IMR-90 (cell line): ENCODE measurements around the gene NCAM1. TPM values are rescaled to one million over a fixed set of nuclear protein-coding genes. Genes with fewer than 3 reads are reported as not detected.

Experiments used
- ATAC-seq: fragments of 200-7000 bp; cut with Tn5 transposase; 2 replicates; pipeline ENCODE4 v1.9.1; 2020; ENCODE audit warnings: low read depth, mild to moderate bottlenecking, moderate library complexity
- BruUV-seq: library from RNA; stranded (reverse); fragments of 400-500 nt; replicated peaks from 2 replicates; lab custom pipeline; 2021; lab: Mats Ljungman, UMichigan
- CTCF ChIA-PET: fragments of 300-600 bp; formaldehyde crosslinking; extraction: SDS; loops from one replicate; lab custom pipeline; 2021; ENCODE audit warnings: antibody characterized with exemption; lab: Yijun Ruan, JAX
- POLR2A ChIA-PET: fragments of 300-600 bp; sonication (Branson Sonifier 250); formaldehyde crosslinking; loops from one replicate; lab custom pipeline; 2022; ENCODE audit warnings: antibody characterized with exemption; ENCODE audit not compliant: unreplicated experiment; lab: Charles Lee
- DNase-seq: peaks from one replicate; pipeline ENCODE4 v3.0.0; 2013
- H2AFZ ChIP-seq: replicated peaks from 2 replicates; pipeline ENCODE3; 2013; ENCODE audit warnings: low read length, mild to moderate bottlenecking; ENCODE audit not compliant: poor library complexity
- H2AK5ac ChIP-seq: 2 replicates; pipeline ENCODE4 v1.6.1; 2013; ENCODE audit warnings: low read depth, low read length, inconsistent platforms
- H2AK9ac ChIP-seq: replicated peaks from 2 replicates; pipeline ENCODE3; 2013; ENCODE audit warnings: mild to moderate bottlenecking, low read depth, low read length, moderate library complexity; ENCODE audit not compliant: poor library complexity
- H2BK120ac ChIP-seq: 2 replicates; pipeline ENCODE4 v1.6.1; 2013; ENCODE audit warnings: low read depth, low read length, inconsistent platforms
- H2BK15ac ChIP-seq: 3 replicates; pipeline ENCODE4 v1.6.1; 2013; ENCODE audit warnings: low read depth, low read length, inconsistent platforms
- H2BK20ac ChIP-seq: 2 replicates; pipeline ENCODE4 v1.6.1; 2013; ENCODE audit warnings: low read depth, mild to moderate bottlenecking, inconsistent platforms, low read length, moderate library complexity
- H2BK5ac ChIP-seq: 2 replicates; pipeline ENCODE4 v1.6.1; 2013; ENCODE audit warnings: mild to moderate bottlenecking, low read depth, low read length, inconsistent platforms; ENCODE audit not compliant: poor library complexity, severe bottlenecking
- H3K14ac ChIP-seq: replicated peaks from 2 replicates; pipeline ENCODE4 v1.6.1; 2013; ENCODE audit warnings: low read depth, low read length, inconsistent platforms
- H3K18ac ChIP-seq: 2 replicates; pipeline ENCODE4 v1.6.1; 2013; ENCODE audit warnings: low read depth, low read length, control low read depth
- H3K23ac ChIP-seq: 2 replicates; pipeline ENCODE4 v1.6.1; 2013; ENCODE audit warnings: low read depth, low read length, inconsistent platforms
- H3K27ac ChIP-seq: 2 replicates; pipeline ENCODE4 v1.5.1; 2013; ENCODE audit warnings: mild to moderate bottlenecking, control low read depth, low read length; ENCODE audit not compliant: insufficient read depth
- H3K27me3 ChIP-seq: 2 replicates; pipeline ENCODE4 v1.6.1; 2013; ENCODE audit warnings: low read length; ENCODE audit not compliant: control insufficient read depth, insufficient read depth
- H3K36me3 ChIP-seq: 2 replicates; pipeline ENCODE4 v1.6.1; 2013; ENCODE audit warnings: low read length, mixed read lengths; ENCODE audit not compliant: control insufficient read depth, insufficient read depth
- H3K4ac ChIP-seq: 2 replicates; pipeline ENCODE4 v1.6.1; 2013; ENCODE audit warnings: low read depth, low read length, inconsistent platforms
- H3K4me1 ChIP-seq: 2 replicates; pipeline ENCODE4 v1.6.1; 2013; ENCODE audit warnings: low read length, mixed read lengths; ENCODE audit not compliant: control insufficient read depth, insufficient read depth
- H3K4me2 ChIP-seq: 2 replicates; pipeline ENCODE4 v1.6.1; 2013; ENCODE audit warnings: low read depth, mild to moderate bottlenecking, control low read depth, low read length, moderate library complexity
- H3K4me3 ChIP-seq: 2 replicates; pipeline ENCODE4 v1.5.1; 2013; ENCODE audit warnings: low read depth, mild to moderate bottlenecking, control low read depth, low read length, moderate library complexity; ENCODE audit not compliant: insufficient read depth
- H3K56ac ChIP-seq: 2 replicates; pipeline ENCODE4 v1.6.1; 2013; ENCODE audit warnings: low read length, inconsistent platforms; ENCODE audit not compliant: insufficient read depth; ENCODE audit errors: extremely low read depth
- H3K79me1 ChIP-seq, 2 experiments: 2 replicates each; pipeline ENCODE4 v1.6.1; 2013; ENCODE audit warnings: low read length in 2 of 2, inconsistent platforms in 1 of 2, low read depth in 1 of 2
- H3K9ac ChIP-seq: 2 replicates; pipeline ENCODE4 v1.6.1; 2013; ENCODE audit warnings: low read depth, low read length, control low read depth
- H3K9me1 ChIP-seq: 2 replicates; pipeline ENCODE4 v1.6.1; 2013; ENCODE audit warnings: low read length, inconsistent platforms; ENCODE audit not compliant: insufficient read depth
- H3K9me3 ChIP-seq: 2 replicates; pipeline ENCODE4 v1.6.1; 2013; ENCODE audit warnings: low read length; ENCODE audit not compliant: control insufficient read depth, insufficient read depth
- H4K20me1 ChIP-seq: 2 replicates; pipeline ENCODE4 v1.6.1; 2013; ENCODE audit warnings: low read length, inconsistent platforms; ENCODE audit not compliant: insufficient read depth
- H4K5ac ChIP-seq: 2 replicates; pipeline ENCODE4 v1.6.1; 2013; ENCODE audit warnings: mild to moderate bottlenecking, low read depth, low read length, control low read depth
- H4K8ac ChIP-seq, 2 experiments: 2 replicates each; pipeline ENCODE4 v1.6.1; 2013; ENCODE audit warnings: low read depth in 2 of 2, low read length in 2 of 2, control low read depth in 1 of 2, inconsistent platforms in 1 of 2
- H4K91ac ChIP-seq: 2 replicates; pipeline ENCODE4 v1.6.1; 2013; ENCODE audit warnings: low read depth, low read length, inconsistent platforms; ENCODE audit not compliant: insufficient read depth
- BHLHE40 ChIP-seq: fragments of 150-350 bp; IDR thresholded peaks from 2 replicates; pipeline ENCODE4 v1.6.1; 2016; ENCODE audit warnings: mild to moderate bottlenecking, low read depth, low read length
- CEBPB ChIP-seq: IDR thresholded peaks from 2 replicates; pipeline ENCODE4 v1.6.1; 2012; ENCODE audit warnings: low read depth, low read length, improper control_type of control experiment
- CHD1 ChIP-seq: IDR thresholded peaks from 2 replicates; pipeline ENCODE4 v1.6.1; 2012; ENCODE audit warnings: low read depth, low read length, improper control_type of control experiment
- CTCF ChIP-seq: conservative IDR thresholded peaks from 2 replicates; pipeline ENCODE4 v1.5.1; 2012; ENCODE audit warnings: mild to moderate bottlenecking, low read depth, low read length, improper control_type of control experiment
- ELK1 ChIP-seq: fragments of 150-350 bp; IDR thresholded peaks from 2 replicates; pipeline ENCODE4 v1.6.1; 2016; ENCODE audit warnings: low read depth, mild to moderate bottlenecking, low read length, moderate library complexity, borderline replicate concordance
- FOS ChIP-seq: fragments of 150-350 bp; IDR thresholded peaks from 2 replicates; pipeline ENCODE4 v1.6.1; 2016; ENCODE audit warnings: low read depth, low read length
- MAFK ChIP-seq: IDR thresholded peaks from 2 replicates; pipeline ENCODE4 v1.6.1; 2012; ENCODE audit warnings: low read depth, low read length, improper control_type of control experiment
- MAZ ChIP-seq: IDR thresholded peaks from 2 replicates; pipeline ENCODE4 v1.6.1; 2012; ENCODE audit warnings: low read depth, mild to moderate bottlenecking, low read length, improper control_type of control experiment, moderate library complexity, borderline replicate concordance
- MXI1 ChIP-seq: IDR thresholded peaks from 2 replicates; pipeline ENCODE4 v1.6.1; 2012; ENCODE audit warnings: low read depth, mild to moderate bottlenecking, low read length, moderate library complexity, borderline replicate concordance
- NFE2L2 ChIP-seq: fragments of 150-350 bp; IDR thresholded peaks from 2 replicates; pipeline ENCODE4 v1.6.1; 2016; ENCODE audit warnings: low read depth, mild to moderate bottlenecking, low read length
- POLR2A ChIP-seq: IDR thresholded peaks from 2 replicates; pipeline ENCODE4 v1.6.1; 2012; ENCODE audit warnings: mild to moderate bottlenecking, low read depth, low read length
- RAD21 ChIP-seq: IDR thresholded peaks from 2 replicates; pipeline ENCODE4 v1.6.1; 2012; ENCODE audit warnings: low read length, improper control_type of control experiment
- RCOR1 ChIP-seq: IDR thresholded peaks from 2 replicates; pipeline ENCODE4 v1.6.1; 2012; ENCODE audit warnings: mild to moderate bottlenecking, low read length, improper control_type of control experiment; ENCODE audit not compliant: insufficient replicate concordance
- RFX5 ChIP-seq: IDR thresholded peaks from 2 replicates; pipeline ENCODE4 v1.8.0; 2012; ENCODE audit warnings: low read depth, mild to moderate bottlenecking, low read length, moderate library complexity
- WGBS, 2 experiments: methylation state at CpG; one replicate each; pipeline versions ENCODE4 v1.1.5 to v1.1.7; 2013; ENCODE audit warnings: missing lambda C conversion rate in 2 of 2; ENCODE audit not compliant: insufficient read length in 1 of 2; ENCODE audit errors: extremely low coverage in 2 of 2; 5-methylcytosine and 5-hydroxymethylcytosine counted together
- dilution Hi-C: fragments of 300-500 bp; cut with HindIII; formaldehyde crosslinking; loops from one replicate; pipeline ENCODE4 v1.14.3; 2018; ENCODE audit warnings: low sequenced_read_pairs; ENCODE audit not compliant: unreplicated experiment
- in situ Hi-C: fragments of 300-500 bp; cut with MboI; formaldehyde crosslinking; loops from 3 replicates; pipeline ENCODE4 v1.14.3; 2019; ENCODE audit warnings: low sequenced_read_pairs, inconsistent platforms, mixed read lengths
- intact Hi-C: fragments of 100-400 bp; cut with micrococcal nuclease; formaldehyde crosslinking; loops from 2 replicates; pipeline ENCODE4 v1.10.0; 2022
- polyA plus RNA-seq, 3 experiments: library from polyadenylated mRNA; depleted of rRNA; stranded (reverse); fragments of >200 nt; gene quantifications; 2 replicates each; pipeline ENCODE4 v1.2.3, GENCODE V29; 2012; ENCODE audit warnings: low replicate concordance in 1 of 3
- total RNA-seq: library from RNA; depleted of rRNA; stranded (reverse); fragments of >200 nt; gene quantifications from 2 replicates; pipeline ENCODE4 v1.2.3, GENCODE V29; 2012
- TF ChIP-seq, protein P1 (sequence below): fragments of 150-350 bp; IDR thresholded peaks from 2 replicates; pipeline ENCODE4 v1.6.1; 2017; ENCODE audit warnings: mild to moderate bottlenecking, antibody characterized with exemption, low read length, low read depth

Gene NCAM1
- total and polyA plus RNA-seq, 2 of the 4 experiments (the other 2 are of a cell fraction) = 0.09 to 0.18 TPM

- no peaks in the 10 kb centered on the region for H3K9me1 ChIP-seq
- POLR2A ChIA-PET = no interaction called here
- no peak overlapping the region for H2BK15ac ChIP-seq
- no peaks in the 10 kb centered on the region for H3K36me3 ChIP-seq
- H4K91ac ChIP-seq = no peak overlapping the region
- WGBS, 2 experiments = 82% methylated on average over 2 of the region's 8 CpGs; no CpG with 5 or more reads in 1 of the 2 experiments
- H2BK20ac ChIP-seq = no peak overlapping the region
- no peak overlapping the region for H4K5ac ChIP-seq
- H2AFZ ChIP-seq = no peak overlapping the region
- no peak overlapping the region for H3K4ac ChIP-seq
- CTCF ChIA-PET = no interaction called here
- H2AK5ac ChIP-seq = no peak overlapping the region
- H3K18ac ChIP-seq = no peak overlapping the region
- H3K14ac ChIP-seq = no peak overlapping the region
- TF ChIP-seq RAD21 (no peak), POLR2A (no peak), RCOR1 (no peak), RFX5 (no peak), BHLHE40 (no peak), MAZ (no peak), MXI1 (no peak), ELK1 (no peak), NFE2L2 (no peak), FOS (no peak), CTCF (no peak), MAFK (no peak), CEBPB (no peak), CHD1 (no peak)
- TF ChIP-seq, protein P1, sequence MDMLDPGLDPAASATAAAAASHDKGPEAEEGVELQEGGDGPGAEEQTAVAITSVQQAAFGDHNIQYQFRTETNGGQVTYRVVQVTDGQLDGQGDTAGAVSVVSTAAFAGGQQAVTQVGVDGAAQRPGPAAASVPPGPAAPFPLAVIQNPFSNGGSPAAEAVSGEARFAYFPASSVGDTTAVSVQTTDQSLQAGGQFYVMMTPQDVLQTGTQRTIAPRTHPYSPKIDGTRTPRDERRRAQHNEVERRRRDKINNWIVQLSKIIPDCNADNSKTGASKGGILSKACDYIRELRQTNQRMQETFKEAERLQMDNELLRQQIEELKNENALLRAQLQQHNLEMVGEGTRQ = no peak
- no peak overlapping the region for H3K56ac ChIP-seq
- H3K4me2 ChIP-seq = no peak overlapping the region
- H2BK120ac ChIP-seq = no peak overlapping the region
- dilution Hi-C loops (no loop called here), in situ Hi-C loops (no loop called here), intact Hi-C loops (no loop called here)
- H3K27ac ChIP-seq = no peak overlapping the region
- H3K27me3 ChIP-seq = no peaks in the 10 kb centered on the region
- no peak for DNase-seq
- H3K79me1 ChIP-seq = no peaks in the 10 kb centered on the region
- H3K9me3 ChIP-seq = no peaks in the 10 kb centered on the region
- no peak for ATAC-seq
- BruUV-seq = no TSS peak
- no peaks in the 10 kb centered on the region for H4K20me1 ChIP-seq
- H3K23ac ChIP-seq = no peak overlapping the region
- no peaks in the 10 kb centered on the region for H3K4me1 ChIP-seq
- no peak overlapping the region for H2BK5ac ChIP-seq
- H2AK9ac ChIP-seq = no peak overlapping the region
- H3K9ac ChIP-seq = no peak overlapping the region
- H4K8ac ChIP-seq = no peak overlapping the region
- H3K4me3 ChIP-seq = no peak overlapping the region
These were observed 286.0 kb downstream of the NCAM1 start for GRCh38 chr11:113247221-113247620.
